CD14-positive monocyte (primary cell): ENCODE data around the gene RAB40C. TPM values are rescaled to one million over a fixed set of nuclear protein-coding genes. Genes with fewer than 3 reads are reported as not detected.

Experiments used
- DNase-seq, 3 donors: peaks; one replicate each; pipeline ENCODE4 v3.0.0-alpha.2; 2011 to 2022
- H2AFZ ChIP-seq: 2 replicates; pipeline ENCODE4 v1.6.0; 2012; ENCODE audit warnings: mild to moderate bottlenecking, low read depth, low read length, inconsistent platforms; ENCODE audit not compliant: insufficient read depth, poor library complexity, severe bottlenecking
- H3K27ac ChIP-seq, 2 donors: 1 replicate in 1 of 2; 2 replicates in 1 of 2; pipeline ENCODE4 v1.5.1; 2012 to 2013; ENCODE audit warnings: low read length in 2 of 2, control low read depth in 1 of 2, inconsistent platforms in 1 of 2, low read depth in 1 of 2, mild to moderate bottlenecking in 1 of 2
- H3K27me3 ChIP-seq, 2 donors: one replicate each; pipeline versions ENCODE4 v1.6.0 to v1.6.1; 2011 to 2013; ENCODE audit warnings: low read length in 2 of 2; ENCODE audit not compliant: control insufficient read depth in 2 of 2, insufficient read depth in 2 of 2
- H3K36me3 ChIP-seq, 2 donors: replicated peaks in 1 of 2; 1 replicate in 1 of 2; 2 replicates in 1 of 2; pipeline versions ENCODE4 v1.5.1 to v1.6.1; 2012 to 2013; ENCODE audit warnings: low read length in 2 of 2, control low read depth in 1 of 2, inconsistent platforms in 1 of 2, mild to moderate bottlenecking in 1 of 2; ENCODE audit not compliant: insufficient read depth in 2 of 2, control insufficient read depth in 1 of 2
- H3K4me1 ChIP-seq, 2 donors: 1 replicate in 1 of 2; 2 replicates in 1 of 2; pipeline versions ENCODE4 v1.5.1 to v1.6.1; 2012 to 2013; ENCODE audit warnings: low read length in 2 of 2, control low read depth in 1 of 2, inconsistent platforms in 1 of 2, mild to moderate bottlenecking in 1 of 2, moderate library complexity in 1 of 2; ENCODE audit not compliant: insufficient read depth in 2 of 2, control insufficient read depth in 1 of 2
- H3K4me2 ChIP-seq: replicated peaks from 2 replicates; pipeline ENCODE3; 2012; ENCODE audit warnings: low read length, moderate library complexity, mild to moderate bottlenecking; ENCODE audit not compliant: poor library complexity, severe bottlenecking; ENCODE audit errors: extremely low read depth
- H3K4me3 ChIP-seq, 3 experiments: fragments of 200-600 bp in 1 of 3; sonication (generic) in 1 of 3; replicated peaks in 1 of 3; 1 replicate in 2 of 3; 2 replicates in 1 of 3; pipeline ENCODE4 v1.5.1; 2011 to 2013; ENCODE audit warnings: low read length in 3 of 3, mild to moderate bottlenecking in 3 of 3, control low read depth in 2 of 3, low read depth in 2 of 3, inconsistent platforms in 1 of 3, moderate library complexity in 1 of 3
- H3K79me2 ChIP-seq: 2 replicates; pipeline ENCODE4 v1.6.0; 2012; ENCODE audit warnings: mild to moderate bottlenecking, control low read depth, inconsistent platforms, low read length, moderate library complexity; ENCODE audit not compliant: insufficient read depth
- H3K9ac ChIP-seq: 2 replicates; pipeline ENCODE4 v1.6.0; 2017; ENCODE audit warnings: low read length, mild to moderate bottlenecking; ENCODE audit not compliant: insufficient read depth, poor library complexity, severe bottlenecking
- H3K9me3 ChIP-seq, 2 donors: replicated peaks in 1 of 2; 1 replicate in 1 of 2; 2 replicates in 1 of 2; pipeline versions ENCODE4 v1.5.1 to v1.6.1; 2012 to 2013; ENCODE audit warnings: low read length in 2 of 2, control low read depth in 1 of 2; ENCODE audit not compliant: control insufficient read depth in 1 of 2, insufficient read depth in 1 of 2
- H4K20me1 ChIP-seq: 2 replicates; pipeline ENCODE4 v1.6.0; 2012; ENCODE audit warnings: mild to moderate bottlenecking, low read length, control low read depth, moderate library complexity; ENCODE audit not compliant: insufficient read depth
- H3K27ac Mint-ChIP-seq, 7 donors: one replicate each; pipeline ENCODE4 v1.8.0; 2020; ENCODE audit warnings: mild to moderate bottlenecking in 7 of 7, mixed read lengths in 7 of 7, moderate library complexity in 6 of 7, inconsistent platforms in 2 of 7
- H3K27me3 Mint-ChIP-seq, 3 donors: one replicate each; pipeline ENCODE4 v1.8.0; 2021 to 2022; ENCODE audit warnings: low read depth in 3 of 3, mild to moderate bottlenecking in 3 of 3, mixed read lengths in 3 of 3, moderate library complexity in 3 of 3, inconsistent platforms in 1 of 3
- H3K36me3 Mint-ChIP-seq, 2 donors: one replicate each; pipeline ENCODE4 v1.8.0; 2020; ENCODE audit warnings: mixed read lengths in 2 of 2, inconsistent platforms in 1 of 2, mild to moderate bottlenecking in 1 of 2
- H3K4me1 Mint-ChIP-seq: one replicate; pipeline ENCODE4 v1.8.0; 2020; ENCODE audit warnings: mild to moderate bottlenecking, mixed read lengths
- H3K4me3 Mint-ChIP-seq, 2 donors: one replicate each; pipeline ENCODE4 v1.8.0; 2020; ENCODE audit warnings: mild to moderate bottlenecking in 2 of 2, mixed read lengths in 2 of 2, moderate library complexity in 1 of 2
- H3K9me3 Mint-ChIP-seq, 7 donors: one replicate each; pipeline ENCODE4 v1.8.0; 2020 to 2022; ENCODE audit warnings: mixed read lengths in 7 of 7, mild to moderate bottlenecking in 6 of 7, moderate library complexity in 6 of 7, inconsistent platforms in 2 of 7
- WGBS: methylation state at CpG from one replicate; pipeline ENCODE4 v1.1.5; 2013; ENCODE audit warnings: missing lambda C conversion rate; ENCODE audit not compliant: insufficient coverage; 5-methylcytosine and 5-hydroxymethylcytosine counted together
- intact Hi-C, 2 donors: fragments of 100-400 bp; cut with micrococcal nuclease; formaldehyde crosslinking; loops; one replicate each; pipeline versions ENCODE4 v1.15.0 to v1.15.1; 2023
- polyA plus RNA-seq, 3 donors: library from polyadenylated mRNA; depleted of rRNA in 1 of 3; unstranded in 2 of 3; stranded (reverse) in 1 of 3; fragments of 300-500 nt in 2 of 3; fragments of >200 nt in 1 of 3; fragmentation: Illumina TruSeq in 2 of 3; gene quantifications; 1 replicate in 2 of 3; 2 replicates in 1 of 3; pipeline ENCODE4 v1.2.3, GENCODE V29; 2012 to 2021
- TF ChIP-seq, protein P1 (sequence below): fragments of 200-600 bp; IDR thresholded peaks from one replicate; pipeline ENCODE4 v1.8.0; 2022; ENCODE audit warnings: antibody characterized with exemption, mild to moderate bottlenecking

The RAB40C gene
- polyA plus RNA-seq, 3 donors: 10.0 to 22.6 (median 10.9) TPM

GRCh38 chr16:608019-608418, 18.2 kb downstream of the RAB40C start:
- Mint-ChIP-seq H3K36me3 (peaks cover 8 to 32% of the 10 kb centered on the region in 2 donors), H3K27me3 (no peaks in the 10 kb centered on the region), H3K9me3 (peaks cover 0 to 24% (median 9%) of the 10 kb centered on the region in 7 donors), H3K4me3 (no peak overlapping the region), H3K27ac (peak overlapping the region in 1 of 7 donors; percentile 54), H3K4me1 (peaks cover 9% of the 10 kb centered on the region)
- peaks cover 0 to 9% of the 10 kb centered on the region in 2 donors for H3K9me3 ChIP-seq
- H3K79me2 ChIP-seq: peaks cover 80% of the 10 kb centered on the region
- H4K20me1 ChIP-seq: peaks cover 82% of the 10 kb centered on the region
- H2AFZ ChIP-seq: no peak overlapping the region
- H3K36me3 ChIP-seq: no peaks in the 10 kb centered on the region
- DNase-seq: no peak
- intact Hi-C loops: no loop called here
- H3K27me3 ChIP-seq: no peaks in the 10 kb centered on the region
- no peaks in the 10 kb centered on the region for H3K4me1 ChIP-seq
- H3K27ac ChIP-seq: no peak overlapping the region
- H3K4me3 ChIP-seq: no peak overlapping the region
- H3K4me2 ChIP-seq: no peak overlapping the region
- no peak overlapping the region for H3K9ac ChIP-seq
- WGBS: 100% methylated on average over 2 of the region's 10 CpGs
- TF ChIP-seq, protein P1, sequence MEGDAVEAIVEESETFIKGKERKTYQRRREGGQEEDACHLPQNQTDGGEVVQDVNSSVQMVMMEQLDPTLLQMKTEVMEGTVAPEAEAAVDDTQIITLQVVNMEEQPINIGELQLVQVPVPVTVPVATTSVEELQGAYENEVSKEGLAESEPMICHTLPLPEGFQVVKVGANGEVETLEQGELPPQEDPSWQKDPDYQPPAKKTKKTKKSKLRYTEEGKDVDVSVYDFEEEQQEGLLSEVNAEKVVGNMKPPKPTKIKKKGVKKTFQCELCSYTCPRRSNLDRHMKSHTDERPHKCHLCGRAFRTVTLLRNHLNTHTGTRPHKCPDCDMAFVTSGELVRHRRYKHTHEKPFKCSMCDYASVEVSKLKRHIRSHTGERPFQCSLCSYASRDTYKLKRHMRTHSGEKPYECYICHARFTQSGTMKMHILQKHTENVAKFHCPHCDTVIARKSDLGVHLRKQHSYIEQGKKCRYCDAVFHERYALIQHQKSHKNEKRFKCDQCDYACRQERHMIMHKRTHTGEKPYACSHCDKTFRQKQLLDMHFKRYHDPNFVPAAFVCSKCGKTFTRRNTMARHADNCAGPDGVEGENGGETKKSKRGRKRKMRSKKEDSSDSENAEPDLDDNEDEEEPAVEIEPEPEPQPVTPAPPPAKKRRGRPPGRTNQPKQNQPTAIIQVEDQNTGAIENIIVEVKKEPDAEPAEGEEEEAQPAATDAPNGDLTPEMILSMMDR: no peak

DNA sequence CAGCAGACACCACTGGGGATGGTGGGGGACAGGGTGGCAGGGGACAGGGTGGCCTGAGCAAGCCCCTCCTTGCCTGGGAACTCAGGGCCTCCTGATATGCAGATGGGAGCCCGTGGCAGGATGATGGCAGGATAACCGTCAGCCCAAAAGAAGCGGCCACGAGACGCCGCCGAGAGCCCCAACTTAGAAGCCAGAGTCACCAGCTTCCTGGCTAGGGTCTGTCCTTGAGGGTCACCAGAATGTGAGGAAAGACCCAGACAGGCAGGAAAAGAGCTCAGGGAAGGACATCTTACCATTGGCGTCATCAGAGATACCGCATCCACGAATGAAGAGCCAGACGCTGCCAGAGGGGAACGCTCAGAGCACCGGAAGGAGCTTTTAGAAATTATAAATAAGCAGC, 19.4 kb downstream of the RAB40C start:
- Histone ChIP-seq H3K4me2 (no peak overlapping the region), H3K27me3 (no peaks in the 10 kb centered on the region), H3K27ac (no peak overlapping the region), H3K36me3 (peaks cover 7 to 10% of the 10 kb centered on the region in 2 donors), H3K4me1 (no peaks in the 10 kb centered on the region), H3K4me3 (no peak overlapping the region), H2AFZ (no peak overlapping the region), H4K20me1 (peaks cover 81% of the 10 kb centered on the region), H3K79me2 (peaks cover 78% of the 10 kb centered on the region), H3K9me3 (peaks cover 0 to 9% of the 10 kb centered on the region in 2 donors), H3K9ac (no peak overlapping the region)
- Mint-ChIP-seq H3K4me1 (peaks cover 6% of the 10 kb centered on the region), H3K27me3 (peaks cover 0 to 2% (median 0%) of the 10 kb centered on the region in 3 donors), H3K27ac (peak overlapping the region in 1 of 7 donors; percentile 63), H3K4me3 (no peak overlapping the region), H3K36me3 (peaks cover 16 to 33% of the 10 kb centered on the region in 2 donors), H3K9me3 (peaks cover 0 to 24% (median 9%) of the 10 kb centered on the region in 7 donors)
- intact Hi-C loops: no loop called here
- no peak for DNase-seq
- TF ChIP-seq, protein P1: no peak
- 96% methylated on average over 8 of the region's 13 CpGs for WGBS
